ENCODE measurements around the gene CTNNA3.

Gene CTNNA3

DNA sequence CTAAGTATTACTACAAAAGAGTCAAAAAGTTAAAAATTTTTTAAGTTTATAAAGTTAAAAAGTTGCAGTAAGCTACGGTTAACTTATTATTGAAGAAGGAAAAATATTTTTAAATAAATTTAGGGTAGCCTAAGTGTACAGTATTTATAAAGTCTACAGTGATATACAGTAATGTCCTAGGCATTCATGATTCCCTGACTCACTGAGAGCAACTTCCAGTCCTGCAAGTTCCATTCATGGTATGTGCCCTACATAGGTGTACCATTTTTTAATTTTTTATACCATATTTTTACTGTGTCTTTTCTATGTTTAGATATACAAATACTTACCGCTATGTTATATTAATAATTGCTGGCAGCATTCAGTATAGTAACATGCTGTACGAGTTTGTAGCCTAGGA lies 92.3 kb downstream of the CTNNA3 start:
- DNase-seq (ENCODE audit: low read depth): no peak
- no peak overlapping the region for H3K4me3 ChIP-seq (ENCODE audit: low read length)
- TF ChIP-seq, protein P1, sequence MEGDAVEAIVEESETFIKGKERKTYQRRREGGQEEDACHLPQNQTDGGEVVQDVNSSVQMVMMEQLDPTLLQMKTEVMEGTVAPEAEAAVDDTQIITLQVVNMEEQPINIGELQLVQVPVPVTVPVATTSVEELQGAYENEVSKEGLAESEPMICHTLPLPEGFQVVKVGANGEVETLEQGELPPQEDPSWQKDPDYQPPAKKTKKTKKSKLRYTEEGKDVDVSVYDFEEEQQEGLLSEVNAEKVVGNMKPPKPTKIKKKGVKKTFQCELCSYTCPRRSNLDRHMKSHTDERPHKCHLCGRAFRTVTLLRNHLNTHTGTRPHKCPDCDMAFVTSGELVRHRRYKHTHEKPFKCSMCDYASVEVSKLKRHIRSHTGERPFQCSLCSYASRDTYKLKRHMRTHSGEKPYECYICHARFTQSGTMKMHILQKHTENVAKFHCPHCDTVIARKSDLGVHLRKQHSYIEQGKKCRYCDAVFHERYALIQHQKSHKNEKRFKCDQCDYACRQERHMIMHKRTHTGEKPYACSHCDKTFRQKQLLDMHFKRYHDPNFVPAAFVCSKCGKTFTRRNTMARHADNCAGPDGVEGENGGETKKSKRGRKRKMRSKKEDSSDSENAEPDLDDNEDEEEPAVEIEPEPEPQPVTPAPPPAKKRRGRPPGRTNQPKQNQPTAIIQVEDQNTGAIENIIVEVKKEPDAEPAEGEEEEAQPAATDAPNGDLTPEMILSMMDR (conservative IDR thresholded peaks at IDR 0.05; ENCODE audit: low read depth, low read length): no peak

DNA sequence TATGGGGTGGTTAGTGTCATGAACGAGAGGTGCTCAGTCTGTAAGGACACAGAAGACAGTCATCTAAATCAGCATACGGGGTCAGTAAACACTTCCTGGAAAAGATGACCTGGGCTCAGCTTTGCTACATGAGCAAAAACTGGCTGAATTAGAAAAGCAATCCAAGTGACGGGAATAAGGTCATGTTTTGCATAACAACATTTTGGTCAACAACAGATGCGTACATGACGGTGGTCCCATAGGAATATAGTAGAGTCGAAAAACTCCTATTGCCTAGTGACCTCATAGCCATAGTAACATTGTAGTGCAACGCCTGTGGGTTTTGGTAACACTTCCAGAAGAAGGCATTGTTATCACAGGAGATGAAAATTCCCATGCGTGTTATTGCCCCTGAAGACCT lies 92.9 kb downstream of the CTNNA3 start:
- TF ChIP-seq, protein P1 (conservative IDR thresholded peaks at IDR 0.05; ENCODE audit: low read depth, low read length): no peak
- DNase-seq (ENCODE audit: low read depth): no peak
- no peak overlapping the region for H3K4me3 ChIP-seq (ENCODE audit: low read length)

DNA sequence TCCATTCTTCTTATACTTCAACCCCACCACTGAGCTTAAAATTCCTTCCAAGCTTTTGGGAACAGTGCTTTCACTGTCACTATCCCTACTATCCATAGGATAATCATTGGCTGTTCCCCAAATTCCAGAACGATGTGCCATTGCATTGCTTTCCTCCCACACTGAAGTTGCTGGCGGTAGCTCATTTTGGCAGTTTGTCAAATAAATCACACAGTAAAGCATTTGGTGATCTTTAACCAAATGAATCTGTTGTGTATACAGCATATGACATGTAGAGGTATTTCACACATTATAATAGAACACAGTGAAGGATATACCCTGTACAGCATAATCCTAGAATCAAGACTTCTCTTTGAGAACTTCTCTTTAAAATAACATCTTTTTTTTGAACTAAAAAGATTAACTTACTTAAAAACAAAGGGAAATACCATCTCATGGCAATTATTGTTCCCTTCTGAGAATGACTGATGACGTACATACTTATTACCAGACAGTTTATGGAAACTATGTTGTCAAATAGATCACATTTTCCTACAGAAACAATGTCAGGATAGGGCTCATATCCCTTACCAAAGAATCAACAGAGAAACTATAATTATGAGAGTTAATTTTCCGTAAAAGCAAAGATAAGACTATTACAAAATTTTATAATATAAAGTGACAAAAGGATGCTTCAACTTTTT lies 93.6 kb downstream of the CTNNA3 start:
- TF ChIP-seq, protein P1 (conservative IDR thresholded peaks at IDR 0.05; ENCODE audit: low read depth, low read length): no peak
- peak; percentile 88 for DNase-seq (ENCODE audit: low read depth)
- no peak overlapping the region for H3K4me3 ChIP-seq (ENCODE audit: low read length)

GRCh38 chr10:67599597-67599996 lies 96.4 kb downstream of the CTNNA3 start:
- TF ChIP-seq, protein P1 (conservative IDR thresholded peaks at IDR 0.05; ENCODE audit: low read depth, low read length): no peak
- no peak overlapping the region for H3K4me3 ChIP-seq (ENCODE audit: low read length)
- no peak for DNase-seq (ENCODE audit: low read depth)

DNA sequence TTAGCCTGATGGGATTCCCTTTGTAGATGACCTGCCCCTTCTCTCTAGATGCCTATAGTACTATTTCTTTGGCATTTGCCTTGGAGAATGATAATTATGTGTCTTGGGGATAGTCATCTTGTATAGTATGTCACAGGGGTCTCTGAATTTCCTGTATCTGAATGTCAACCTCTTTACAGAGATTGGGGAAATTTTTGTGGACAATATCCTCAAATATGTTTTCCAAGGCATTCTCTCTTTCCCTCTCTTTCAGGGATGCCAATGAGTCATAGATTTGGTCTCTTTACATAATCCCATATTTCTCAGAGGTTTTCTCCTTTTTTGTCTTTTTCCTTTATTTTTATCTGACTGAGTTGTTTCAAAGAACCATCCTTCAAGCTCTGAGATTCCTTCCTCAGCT lies 99.4 kb downstream of the CTNNA3 start:
- no peak overlapping the region for H3K4me3 ChIP-seq (ENCODE audit: low read length)
- no peak for DNase-seq (ENCODE audit: low read depth)
- TF ChIP-seq, protein P1 (conservative IDR thresholded peaks at IDR 0.05; ENCODE audit: low read depth, low read length): no peak

GRCh38 chr10:67587771-67588170 lies 108.2 kb downstream of the CTNNA3 start:
- DNase-seq (ENCODE audit: low read depth): no peak
- TF ChIP-seq, protein P1 (conservative IDR thresholded peaks at IDR 0.05; ENCODE audit: low read depth, low read length): no peak
- H3K4me3 ChIP-seq (ENCODE audit: low read length): no peak overlapping the region

GRCh38 chr10:67575532-67575931 lies 120.5 kb downstream of the CTNNA3 start:
- DNase-seq (ENCODE audit: low read depth): no peak
- TF ChIP-seq, protein P1 (conservative IDR thresholded peaks at IDR 0.05; ENCODE audit: low read depth, low read length): no peak

More at GRCh38 chr10:67575532-67575931, 120.5 kb downstream of the CTNNA3 start:
- H3K4me3 ChIP-seq (ENCODE audit: low read length): no peak overlapping the region

Data from retinal pigment epithelial cell (primary cell).